K562 (cell line): ENCODE results near the gene SLC39A11.

Source experiments
- ADNP ChIP-seq: fragments of 200-800 bp; sonication (Bioruptor generic); IDR thresholded peaks from 2 replicates; pipeline ENCODE4 v1.6.1; 2016; ENCODE audit warnings: missing genetic modification characterization, missing compliant biosample characterization
- BCOR ChIP-seq: fragments of 450-650 bp; IDR thresholded peaks from 2 replicates; pipeline ENCODE4 v1.6.1; 2016
- CTCF ChIP-seq, 3 experiments: IDR thresholded peaks in 2 of 3; conservative IDR thresholded peaks in 1 of 3; 2 replicates each; pipeline ENCODE4 v1.5.1; 2011 to 2012; ENCODE audit warnings: low read length in 3 of 3, mild to moderate bottlenecking in 3 of 3, control low read depth in 2 of 3, improper control_type of control experiment in 1 of 3, inconsistent platforms in 1 of 3, low read depth in 1 of 3, mixed read lengths in 1 of 3, moderate library complexity in 1 of 3; ENCODE audit not compliant: insufficient read depth in 2 of 3
- HDAC2 ChIP-seq: fragments of 450-650 bp; IDR thresholded peaks from 2 replicates; pipeline ENCODE4 v1.6.1; 2016; ENCODE audit warnings: mild to moderate bottlenecking
- POLR2A ChIP-seq: fragments of 450-650 bp; conservative IDR thresholded peaks from 2 replicates; pipeline ENCODE4 v1.6.1; 2016
- SMC3 ChIP-seq: conservative IDR thresholded peaks from 2 replicates; pipeline ENCODE4 v1.6.1; 2011; ENCODE audit warnings: low read depth, low read length, improper control_type of control experiment; ENCODE audit not compliant: insufficient read depth
- THRA ChIP-seq: fragments of 450-650 bp; IDR thresholded peaks from 2 replicates; pipeline ENCODE4 v1.6.1; 2017; ENCODE audit warnings: mild to moderate bottlenecking, moderate library complexity
- U2AF1 ChIP-seq: fragments of 200-400 bp; formaldehyde crosslinking; optimal IDR thresholded peaks from 2 replicates; pipeline ENCODE3; 2017; ENCODE audit warnings: mild to moderate bottlenecking, low read depth, low read length, moderate library complexity
- TF ChIP-seq, protein P1 (sequence below): sonication (generic); formaldehyde crosslinking; IDR thresholded peaks from 2 replicates; pipeline ENCODE4 v1.8.1; 2022; ENCODE audit warnings: missing genetic modification reagents
- TF ChIP-seq, protein P2 (sequence below): sonication (generic); formaldehyde crosslinking; IDR thresholded peaks from 2 replicates; pipeline ENCODE4 v1.8.1; 2023; ENCODE audit warnings: missing genetic modification reagents, mild to moderate bottlenecking, borderline replicate concordance

GRCh38 chr17:73029021-73029420, 63.5 kb downstream of the SLC39A11 start:
- TF ChIP-seq HDAC2 (no peak), THRA (no peak), ADNP (tag) (no peak), CTCF (IDR thresholded peaks at IDR 0.05 in 2 of 3, conservative IDR thresholded peaks at IDR 0.05 in 1 of 3; ENCODE audit: insufficient read depth in 2 of 3, low read depth in 1 of 3, low read length in 3 of 3) (no peak), POLR2A (no peak), BCOR (no peak), U2AF1 (no peak), SMC3 (no peak)
- TF ChIP-seq, protein P1, sequence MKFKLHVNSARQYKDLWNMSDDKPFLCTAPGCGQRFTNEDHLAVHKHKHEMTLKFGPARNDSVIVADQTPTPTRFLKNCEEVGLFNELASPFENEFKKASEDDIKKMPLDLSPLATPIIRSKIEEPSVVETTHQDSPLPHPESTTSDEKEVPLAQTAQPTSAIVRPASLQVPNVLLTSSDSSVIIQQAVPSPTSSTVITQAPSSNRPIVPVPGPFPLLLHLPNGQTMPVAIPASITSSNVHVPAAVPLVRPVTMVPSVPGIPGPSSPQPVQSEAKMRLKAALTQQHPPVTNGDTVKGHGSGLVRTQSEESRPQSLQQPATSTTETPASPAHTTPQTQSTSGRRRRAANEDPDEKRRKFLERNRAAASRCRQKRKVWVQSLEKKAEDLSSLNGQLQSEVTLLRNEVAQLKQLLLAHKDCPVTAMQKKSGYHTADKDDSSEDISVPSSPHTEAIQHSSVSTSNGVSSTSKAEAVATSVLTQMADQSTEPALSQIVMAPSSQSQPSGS (CRISPR knock-in tag): no peak
- TF ChIP-seq, protein P2, sequence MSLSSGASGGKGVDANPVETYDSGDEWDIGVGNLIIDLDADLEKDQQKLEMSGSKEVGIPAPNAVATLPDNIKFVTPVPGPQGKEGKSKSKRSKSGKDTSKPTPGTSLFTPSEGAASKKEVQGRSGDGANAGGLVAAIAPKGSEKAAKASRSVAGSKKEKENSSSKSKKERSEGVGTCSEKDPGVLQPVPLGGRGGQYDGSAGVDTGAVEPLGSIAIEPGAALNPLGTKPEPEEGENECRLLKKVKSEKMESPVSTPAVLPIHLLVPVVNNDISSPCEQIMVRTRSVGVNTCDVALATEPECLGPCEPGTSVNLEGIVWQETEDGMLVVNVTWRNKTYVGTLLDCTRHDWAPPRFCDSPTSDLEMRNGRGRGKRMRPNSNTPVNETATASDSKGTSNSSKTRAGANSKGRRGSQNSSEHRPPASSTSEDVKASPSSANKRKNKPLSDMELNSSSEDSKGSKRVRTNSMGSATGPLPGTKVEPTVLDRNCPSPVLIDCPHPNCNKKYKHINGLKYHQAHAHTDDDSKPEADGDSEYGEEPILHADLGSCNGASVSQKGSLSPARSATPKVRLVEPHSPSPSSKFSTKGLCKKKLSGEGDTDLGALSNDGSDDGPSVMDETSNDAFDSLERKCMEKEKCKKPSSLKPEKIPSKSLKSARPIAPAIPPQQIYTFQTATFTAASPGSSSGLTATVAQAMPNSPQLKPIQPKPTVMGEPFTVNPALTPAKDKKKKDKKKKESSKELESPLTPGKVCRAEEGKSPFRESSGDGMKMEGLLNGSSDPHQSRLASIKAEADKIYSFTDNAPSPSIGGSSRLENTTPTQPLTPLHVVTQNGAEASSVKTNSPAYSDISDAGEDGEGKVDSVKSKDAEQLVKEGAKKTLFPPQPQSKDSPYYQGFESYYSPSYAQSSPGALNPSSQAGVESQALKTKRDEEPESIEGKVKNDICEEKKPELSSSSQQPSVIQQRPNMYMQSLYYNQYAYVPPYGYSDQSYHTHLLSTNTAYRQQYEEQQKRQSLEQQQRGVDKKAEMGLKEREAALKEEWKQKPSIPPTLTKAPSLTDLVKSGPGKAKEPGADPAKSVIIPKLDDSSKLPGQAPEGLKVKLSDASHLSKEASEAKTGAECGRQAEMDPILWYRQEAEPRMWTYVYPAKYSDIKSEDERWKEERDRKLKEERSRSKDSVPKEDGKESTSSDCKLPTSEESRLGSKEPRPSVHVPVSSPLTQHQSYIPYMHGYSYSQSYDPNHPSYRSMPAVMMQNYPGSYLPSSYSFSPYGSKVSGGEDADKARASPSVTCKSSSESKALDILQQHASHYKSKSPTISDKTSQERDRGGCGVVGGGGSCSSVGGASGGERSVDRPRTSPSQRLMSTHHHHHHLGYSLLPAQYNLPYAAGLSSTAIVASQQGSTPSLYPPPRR (CRISPR knock-in tag): no peak
